Measurements from ENCODE around the gene HOXD10.

DNA sequence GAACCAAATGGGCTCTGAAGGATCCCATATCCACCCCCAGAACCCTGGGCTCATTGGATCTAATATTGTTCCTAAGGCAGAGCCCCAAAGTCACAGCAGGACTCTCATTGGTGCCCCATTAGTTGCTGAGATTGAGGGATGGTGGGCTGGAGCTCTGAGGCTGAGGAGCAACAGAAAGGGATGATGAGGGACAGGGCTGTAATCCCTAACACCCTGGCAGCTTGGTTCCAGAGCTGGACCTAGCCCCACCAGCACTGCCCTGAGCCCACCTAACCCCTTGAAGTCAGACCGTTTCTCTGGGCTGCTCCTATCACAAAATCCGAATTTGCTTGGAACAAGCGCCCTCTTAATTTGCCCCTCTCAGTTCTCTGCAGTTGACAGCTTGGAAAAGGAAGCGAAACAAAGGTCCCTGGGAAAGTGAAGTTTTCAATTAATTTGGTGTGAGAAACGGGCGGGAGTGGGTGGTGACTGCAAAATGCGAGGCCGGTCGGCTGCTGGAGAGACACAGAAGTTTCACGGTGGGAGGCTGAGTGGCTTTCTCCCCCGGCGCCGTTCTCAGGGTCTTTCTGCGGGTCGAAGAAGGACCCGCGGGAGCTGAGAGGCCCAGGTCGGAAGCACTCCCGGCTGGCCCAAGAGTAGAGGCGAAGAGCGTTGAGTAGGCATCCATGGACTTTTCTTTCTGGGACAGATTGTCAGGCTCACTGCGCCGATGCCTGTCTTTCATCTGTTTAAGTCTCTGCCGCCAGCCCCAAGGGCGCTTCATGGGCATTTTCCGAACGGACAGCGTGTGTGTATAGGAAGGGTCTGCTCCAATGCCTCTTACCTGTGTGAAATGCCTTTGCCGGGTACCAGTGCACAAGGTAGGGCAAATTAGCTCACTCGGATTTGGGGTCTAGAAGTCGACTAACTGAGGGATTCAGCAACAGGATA is 25.0 kb upstream of the HOXD10 start:
- TF ChIP-seq, protein P1, sequence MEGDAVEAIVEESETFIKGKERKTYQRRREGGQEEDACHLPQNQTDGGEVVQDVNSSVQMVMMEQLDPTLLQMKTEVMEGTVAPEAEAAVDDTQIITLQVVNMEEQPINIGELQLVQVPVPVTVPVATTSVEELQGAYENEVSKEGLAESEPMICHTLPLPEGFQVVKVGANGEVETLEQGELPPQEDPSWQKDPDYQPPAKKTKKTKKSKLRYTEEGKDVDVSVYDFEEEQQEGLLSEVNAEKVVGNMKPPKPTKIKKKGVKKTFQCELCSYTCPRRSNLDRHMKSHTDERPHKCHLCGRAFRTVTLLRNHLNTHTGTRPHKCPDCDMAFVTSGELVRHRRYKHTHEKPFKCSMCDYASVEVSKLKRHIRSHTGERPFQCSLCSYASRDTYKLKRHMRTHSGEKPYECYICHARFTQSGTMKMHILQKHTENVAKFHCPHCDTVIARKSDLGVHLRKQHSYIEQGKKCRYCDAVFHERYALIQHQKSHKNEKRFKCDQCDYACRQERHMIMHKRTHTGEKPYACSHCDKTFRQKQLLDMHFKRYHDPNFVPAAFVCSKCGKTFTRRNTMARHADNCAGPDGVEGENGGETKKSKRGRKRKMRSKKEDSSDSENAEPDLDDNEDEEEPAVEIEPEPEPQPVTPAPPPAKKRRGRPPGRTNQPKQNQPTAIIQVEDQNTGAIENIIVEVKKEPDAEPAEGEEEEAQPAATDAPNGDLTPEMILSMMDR (conservative IDR thresholded peaks at IDR 0.05; ENCODE audit: low read length) = no peak
- no peak for TF ChIP-seq EZH2phosphoT487 (IDR thresholded peaks at IDR 0.05; ENCODE audit: borderline replicate concordance, low read depth, low read length)
